Epidermal melanocyte (primary cell): ENCODE measurements around the gene KDF1.
A peak's percentile ranks its signal among the peaks of the same experiment; 100 is the strongest.

Source experiments
- DNase-seq: peaks from one replicate; pipeline ENCODE4 v3.0.0; 2011; ENCODE audit warnings: low spot score; ENCODE audit not compliant: insufficient read length

The KDF1 gene, protein sequence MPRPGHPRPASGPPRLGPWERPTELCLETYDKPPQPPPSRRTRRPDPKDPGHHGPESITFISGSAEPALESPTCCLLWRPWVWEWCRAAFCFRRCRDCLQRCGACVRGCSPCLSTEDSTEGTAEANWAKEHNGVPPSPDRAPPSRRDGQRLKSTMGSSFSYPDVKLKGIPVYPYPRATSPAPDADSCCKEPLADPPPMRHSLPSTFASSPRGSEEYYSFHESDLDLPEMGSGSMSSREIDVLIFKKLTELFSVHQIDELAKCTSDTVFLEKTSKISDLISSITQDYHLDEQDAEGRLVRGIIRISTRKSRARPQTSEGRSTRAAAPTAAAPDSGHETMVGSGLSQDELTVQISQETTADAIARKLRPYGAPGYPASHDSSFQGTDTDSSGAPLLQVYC

GRCh38 chr1:26959722-26960624, at the start of gene KDF1:
Gene KDF1, minus strand, starts transcription at chr1:26960468. Its CDS starts 8,088 bp downstream, at chr1:26952380.
- no peak for DNase-seq

DNA sequence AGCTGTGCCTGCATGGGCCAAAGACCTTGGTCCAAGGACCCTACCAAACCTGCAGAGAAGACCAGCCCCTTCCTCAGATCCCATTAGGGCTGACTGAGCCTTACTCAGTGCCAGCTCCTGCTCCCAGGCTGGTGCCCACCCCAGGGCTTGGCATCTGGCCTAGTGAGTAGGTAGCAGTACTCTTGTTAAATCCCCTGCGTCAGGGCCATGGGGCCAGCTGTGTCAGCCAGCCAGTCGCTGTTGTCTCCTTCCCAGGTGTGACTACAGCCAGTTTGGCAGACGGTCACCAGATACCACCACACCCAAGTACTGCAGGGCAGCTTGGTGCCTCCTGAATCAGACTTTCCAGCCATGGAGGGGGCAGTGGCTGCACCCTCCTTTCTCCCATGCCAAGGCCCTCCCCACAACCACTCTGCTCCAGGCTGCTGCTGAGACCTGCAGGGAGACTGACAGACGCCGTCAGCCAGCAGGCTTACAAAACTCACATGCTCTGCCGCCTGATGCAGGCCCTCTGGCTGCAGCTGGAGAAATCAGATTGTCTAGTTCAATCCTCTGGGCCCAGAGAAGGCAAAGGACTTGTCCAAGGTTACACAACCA, 49.4 kb upstream of the KDF1 start:
- peak; percentile 12 for DNase-seq

GRCh38 chr1:27007909-27008582, 47.8 kb upstream of the KDF1 start:
- peak; percentile 15 for DNase-seq

DNA sequence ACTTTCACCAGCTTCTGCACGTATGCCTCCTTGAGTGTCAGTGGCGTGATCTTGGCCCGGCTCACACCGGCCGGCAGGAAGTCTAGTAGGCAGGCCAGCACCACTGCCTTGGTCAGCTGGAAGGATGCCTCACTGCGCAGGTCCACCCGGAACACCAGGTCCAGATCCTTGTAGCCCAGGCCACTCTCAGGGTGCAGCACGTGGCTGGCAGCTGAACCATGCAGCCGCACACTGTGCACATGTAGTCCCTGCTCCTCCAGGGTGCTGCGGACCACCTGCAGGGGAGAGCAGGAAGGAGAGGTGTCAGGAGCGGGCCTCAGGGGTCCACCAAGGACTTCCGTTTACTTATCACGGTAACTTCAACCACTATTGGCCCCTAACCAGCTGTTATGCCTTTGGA, 46.4 kb upstream of the KDF1 start:
- DNase-seq = peak; percentile 7

GRCh38 chr1:27005648-27006496, 45.6 kb upstream of the KDF1 start:
- peak; percentile 1 for DNase-seq

DNA sequence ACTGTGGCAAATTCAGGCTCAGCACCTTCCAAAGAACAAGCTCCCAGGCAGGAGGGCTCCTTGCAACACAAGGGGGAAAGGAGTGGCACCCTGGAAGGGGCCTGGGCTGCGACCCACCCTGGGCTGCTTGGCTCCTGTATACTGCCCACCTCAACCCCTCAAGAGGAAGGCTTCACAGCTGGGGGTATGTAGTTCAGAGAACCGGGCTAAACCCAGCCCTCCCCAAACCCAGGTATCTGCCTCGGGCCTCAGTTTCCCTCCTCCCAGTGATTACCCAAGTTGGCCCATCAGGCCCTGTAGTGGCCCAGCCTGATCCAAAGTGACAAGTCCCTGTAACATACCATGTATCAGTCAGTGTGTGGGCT, 44.9 kb upstream of the KDF1 start:
- peak; percentile 4 for DNase-seq

DNA sequence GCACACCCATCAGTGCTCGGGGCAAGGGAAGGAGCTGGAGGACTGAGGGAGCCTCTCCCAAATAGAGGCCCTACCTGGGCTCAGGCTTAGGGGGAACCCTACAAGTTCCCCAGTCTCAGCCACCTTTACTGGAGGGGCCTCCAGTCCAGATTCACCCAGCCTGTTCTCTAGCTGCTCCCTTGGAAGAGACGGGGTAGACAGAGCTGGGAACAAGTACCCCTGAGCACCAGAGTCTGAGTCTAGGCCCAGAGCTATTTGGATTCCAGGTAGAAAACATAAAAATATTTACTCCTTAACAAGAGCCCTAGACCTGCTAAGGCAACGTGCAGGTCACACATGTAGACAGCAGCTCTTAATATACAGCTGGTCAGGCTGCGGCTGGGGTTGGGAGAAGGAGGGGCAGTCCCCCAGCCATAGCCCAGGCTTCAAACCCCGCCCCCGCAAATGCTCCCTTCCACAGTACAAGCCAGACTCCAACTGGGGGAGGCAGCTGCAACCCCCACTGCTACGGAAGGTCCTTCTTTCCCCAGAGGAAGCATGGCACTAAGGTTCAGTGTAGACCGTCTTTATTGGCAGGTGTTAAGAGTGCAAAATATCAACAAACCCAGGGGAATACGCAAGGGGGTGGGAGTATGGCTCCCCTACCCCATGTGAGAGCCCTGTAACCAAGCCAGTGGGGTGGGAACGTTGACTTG, 44.4 kb upstream of the KDF1 start:
- DNase-seq = peak; percentile 13

- DNase-seq = peak; percentile 9
Observed at GRCh38 chr1:27003745-27004470, 43.6 kb upstream of the KDF1 start.

- peak; percentile 93 for DNase-seq
Observed at GRCh38 chr1:27001570-27002360, 41.5 kb upstream of the KDF1 start.

DNA sequence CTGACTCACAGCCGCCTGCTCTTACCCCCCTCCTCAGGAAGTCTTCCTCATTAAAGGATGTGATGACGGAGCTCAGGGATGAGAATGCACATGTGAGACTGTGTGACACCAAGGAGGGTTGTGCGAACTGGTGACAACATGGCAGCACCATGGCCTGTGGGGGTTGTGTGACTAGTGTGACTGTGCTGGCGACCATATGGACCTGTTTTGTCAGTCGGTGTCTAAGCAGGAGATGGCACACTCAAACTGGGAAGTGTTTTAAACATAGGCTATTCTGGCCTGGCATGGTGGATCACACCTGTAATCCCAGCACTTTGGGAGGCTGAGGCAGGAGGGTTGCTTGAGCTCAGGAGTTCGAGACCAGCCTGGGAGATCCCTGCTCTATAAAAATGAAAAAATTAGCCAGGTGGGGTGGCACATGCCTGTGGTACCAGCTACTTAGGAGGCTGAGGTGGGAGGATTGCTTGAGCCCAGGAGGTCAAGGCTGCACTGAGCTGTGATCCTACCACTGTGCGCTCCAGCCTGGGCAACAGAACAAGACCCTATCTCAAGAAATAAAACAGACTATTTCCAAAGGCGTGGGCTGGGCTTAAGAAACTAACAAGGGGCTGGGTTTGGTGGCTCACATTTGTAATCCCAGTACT, 40.7 kb upstream of the KDF1 start:
- DNase-seq = peak; percentile 14

GRCh38 chr1:27000090-27000816, 40.0 kb upstream of the KDF1 start:
- DNase-seq = peak; percentile 9

DNA sequence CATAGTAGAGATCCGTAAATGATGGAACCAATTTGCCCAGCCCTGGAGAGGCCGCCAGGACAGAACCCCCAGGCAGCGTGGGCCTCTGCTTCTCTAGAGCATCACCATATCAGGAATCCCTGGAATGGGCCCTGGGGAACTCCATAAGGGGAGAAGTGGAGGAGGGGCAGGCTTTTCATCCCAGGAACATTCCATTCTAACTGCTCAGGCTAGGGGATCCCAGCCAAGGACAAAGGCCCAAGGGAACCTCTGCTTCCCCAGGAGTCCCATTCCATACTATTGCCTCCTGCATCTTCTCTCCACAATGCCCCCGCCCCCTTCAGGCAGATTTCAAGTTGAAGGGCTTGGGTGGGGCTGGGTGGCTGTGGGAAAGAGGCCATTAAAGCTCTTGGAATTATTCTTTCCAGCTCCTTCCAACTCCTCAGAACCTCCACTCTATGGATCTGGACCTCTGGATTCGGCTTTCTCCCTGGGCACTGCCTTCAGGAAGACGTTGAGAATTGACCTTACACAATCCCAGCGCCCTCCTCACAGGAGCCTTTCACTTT, 39.2 kb upstream of the KDF1 start:
- peak; percentile 88 for DNase-seq

- no peak for DNase-seq
Observed at GRCh38 chr1:26998429-26999300, 38.4 kb upstream of the KDF1 start.

GRCh38 chr1:26996665-26997064, 36.4 kb upstream of the KDF1 start:
- DNase-seq = no peak

DNA sequence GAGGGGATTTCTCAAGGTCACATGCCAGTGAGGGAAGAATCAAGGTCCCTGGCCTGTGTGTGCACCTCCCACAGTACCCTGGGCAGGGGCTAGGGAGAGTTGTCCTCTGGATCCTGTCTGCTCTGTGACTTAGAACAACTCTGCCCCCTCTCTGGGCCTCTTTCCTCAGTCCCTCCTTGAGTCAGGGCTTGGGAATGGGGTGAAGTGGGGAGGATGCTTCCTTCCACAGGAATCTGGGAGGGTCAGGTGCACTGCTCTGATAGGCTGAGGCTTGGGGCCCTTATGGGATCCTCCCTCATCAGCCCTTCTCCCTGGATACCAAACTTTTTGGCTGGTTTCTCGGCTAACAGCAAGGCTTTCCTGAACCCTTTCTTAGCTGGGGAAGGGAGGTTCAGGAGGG, 35.8 kb upstream of the KDF1 start:
- no peak for DNase-seq
